Transverse colon (tissue), 4 donors: ENCODE data around the gene MTHFR. TPM values are rescaled to one million over a fixed set of nuclear protein-coding genes. Genes with fewer than 3 reads are reported as not detected.

Experiments used
- DNase-seq: peaks from one replicate; pipeline ENCODE4 v3.0.0-alpha.2; 2019
- H3K27ac ChIP-seq, 4 donors: fragments of 200-600 bp; sonication (generic); 2 replicates each; pipeline ENCODE4 v1.5.1; 2016 to 2018; ENCODE audit warnings: inconsistent platforms in 4 of 4
- H3K27me3 ChIP-seq: fragments of 200-600 bp; sonication (generic); 2 replicates; pipeline ENCODE4 v1.5.1; 2017; ENCODE audit warnings: inconsistent platforms
- H3K36me3 ChIP-seq, 4 donors: fragments of 200-600 bp; sonication (generic); 2 replicates each; pipeline ENCODE4 v1.5.1; 2017 to 2019; ENCODE audit warnings: inconsistent platforms in 4 of 4
- H3K4me1 ChIP-seq, 4 donors: fragments of 200-600 bp; sonication (generic); 2 replicates each; pipeline ENCODE4 v1.5.1; 2017 to 2020; ENCODE audit warnings: inconsistent platforms in 4 of 4
- H3K4me3 ChIP-seq, 4 donors: fragments of 200-600 bp; sonication (generic); 1 replicate in 1 of 4; 2 replicates in 3 of 4; pipeline versions ENCODE4 v1.5.1 to v1.6.1; 2017 to 2019; ENCODE audit warnings: inconsistent platforms in 4 of 4
- H3K9me3 ChIP-seq, 2 donors: fragments of 200-600 bp; sonication (generic); 2 replicates each; pipeline ENCODE4 v1.5.1; 2017 to 2019; ENCODE audit warnings: inconsistent platforms in 2 of 2
- CTCF ChIP-seq, 5 experiments: fragments of 200-600 bp in 3 of 5; fragments of 450-650 bp in 2 of 5; sonication (generic) in 3 of 5; IDR thresholded peaks; 1 replicate in 2 of 5; 2 replicates in 3 of 5; pipeline ENCODE4 v1.5.1; 2016 to 2017; ENCODE audit warnings: antibody characterized with exemption in 5 of 5, inconsistent platforms in 3 of 5, mild to moderate bottlenecking in 2 of 5, moderate library complexity in 1 of 5
- EP300 ChIP-seq: sonication (generic); formaldehyde crosslinking; IDR thresholded peaks from one replicate; pipeline ENCODE4 v1.6.1; 2017; ENCODE audit warnings: antibody characterized with exemption, low read depth
- POLR2A ChIP-seq: fragments of 450-650 bp; IDR thresholded peaks from one replicate; pipeline ENCODE4 v1.6.1; 2016; ENCODE audit warnings: antibody characterized with exemption, mild to moderate bottlenecking, moderate library complexity
- POLR2AphosphoS5 ChIP-seq, 3 donors: sonication (generic); formaldehyde crosslinking; IDR thresholded peaks; one replicate each; pipeline ENCODE4 v1.6.1; 2016; ENCODE audit warnings: antibody characterized with exemption in 3 of 3
- WGBS, 2 donors: methylation state at CpG; one replicate each; pipeline ENCODE4 v1.1.5; 2018; ENCODE audit warnings: low coverage in 1 of 2; 5-methylcytosine and 5-hydroxymethylcytosine counted together
- in situ Hi-C, 4 donors: fragments of 200-750 bp; cut with MboI; loops; one replicate each; pipeline versions ENCODE4 v1.15.0 to v1.15.1; 2017; ENCODE audit warnings: low sequenced_read_pairs in 3 of 4, low pct_ligation_motif_present in 1 of 4, low pct_unique_long_range_greater_than_20kb in 1 of 4
- intact Hi-C: fragments of 100-400 bp; cut with DNase I; formaldehyde crosslinking; loops from one replicate; pipeline ENCODE4 v1.15.1; 2023; ENCODE audit warnings: low total_unique reads
- total RNA-seq, 4 donors: library from RNA; depleted of rRNA; stranded (reverse); fragments of >200 nt; gene quantifications; one replicate each; pipeline ENCODE4 v1.1.0, GENCODE V29; 2016

MTHFR gene
- total RNA-seq, 4 donors from 2014 or later, result 42.8 to 141 (median 48.3) TPM

GRCh38 chr1:11794446-11795237 is 11.1 kb downstream of the MTHFR start:
- H3K27ac ChIP-seq, result no peak overlapping the region
- no peaks in the 10 kb centered on the region for H3K9me3 ChIP-seq
- DNase-seq, result no peak
- in situ Hi-C loops, result no loop called here
- H3K4me3 ChIP-seq, result no peak overlapping the region
- intact Hi-C loops, result no loop called here
- H3K27me3 ChIP-seq, result no peaks in the 10 kb centered on the region
- TF ChIP-seq POLR2AphosphoS5 (IDR thresholded peaks at IDR 0.05), result no peak
- no peak for TF ChIP-seq POLR2A
- no peak for TF ChIP-seq CTCF (IDR thresholded peaks at IDR 0.05)
- TF ChIP-seq EP300, result no peak
- H3K36me3 ChIP-seq, result peaks cover 0 to 19% (median 7%) of the 10 kb centered on the region in 4 donors
- H3K4me1 ChIP-seq, result peaks cover 16 to 20% (median 18%) of the 10 kb centered on the region in 4 donors
- 90% methylated on average over 19 of the region's 19 CpGs; no CpG with 5 or more reads in 1 of the 2 donors for WGBS, 2 donors

GRCh38 chr1:11793819-11794218 is 11.9 kb downstream of the MTHFR start:
- intact Hi-C loops, result no loop called here
- TF ChIP-seq POLR2AphosphoS5 (IDR thresholded peaks at IDR 0.05) (no peak), POLR2A (no peak), EP300 (no peak), CTCF (IDR thresholded peaks at IDR 0.05) (no peak)
- 95% methylated on average over 15 of the region's 15 CpGs; no CpG with 5 or more reads in 1 of the 2 donors for WGBS, 2 donors
- Histone ChIP-seq H3K36me3 (peaks cover 0 to 19% (median 7%) of the 10 kb centered on the region in 4 donors), H3K4me3 (no peak overlapping the region), H3K9me3 (no peaks in the 10 kb centered on the region), H3K27me3 (no peaks in the 10 kb centered on the region), H3K4me1 (peaks cover 18 to 28% (median 24%) of the 10 kb centered on the region in 4 donors), H3K27ac (no peak overlapping the region)
- DNase-seq, result no peak
- in situ Hi-C loops, result no loop called here

GRCh38 chr1:11792106-11792505 is 13.7 kb downstream of the MTHFR start:
- Histone ChIP-seq H3K36me3 (peaks cover 0 to 19% (median 7%) of the 10 kb centered on the region in 4 donors), H3K4me3 (no peak overlapping the region), H3K4me1 (peaks cover 36 to 46% (median 41%) of the 10 kb centered on the region in 4 donors), H3K27ac (peak overlapping the region; percentile 82 to 92 (median 84)), H3K27me3 (no peaks in the 10 kb centered on the region), H3K9me3 (no peaks in the 10 kb centered on the region)
- intact Hi-C loops (no loop called here), in situ Hi-C loops (no loop called here)
- no peak for TF ChIP-seq POLR2AphosphoS5 (IDR thresholded peaks at IDR 0.05)
- no peak for TF ChIP-seq EP300
- TF ChIP-seq CTCF (IDR thresholded peaks at IDR 0.05), result no peak
- no peak for TF ChIP-seq POLR2A
- no peak for DNase-seq
- WGBS, 2 donors, result 87% methylated on average over 11 of the region's 11 CpGs; no CpG with 5 or more reads in 1 of the 2 donors

GRCh38 chr1:11790880-11791715 is 14.7 kb downstream of the MTHFR start:
- WGBS, 2 donors, result 70 to 87% methylated on average over 4 to 19 of the region's 19 CpGs
- H3K27ac ChIP-seq, result peak overlapping the region; percentile 82 to 92 (median 84)
- H3K36me3 ChIP-seq, result peaks cover 0 to 18% (median 5%) of the 10 kb centered on the region in 4 donors
- H3K4me3 ChIP-seq, result no peak overlapping the region
- H3K27me3 ChIP-seq, result no peaks in the 10 kb centered on the region
- intact Hi-C loops, result no loop called here
- peak; percentile 85 for DNase-seq
- in situ Hi-C loops, result no loop called here
- TF ChIP-seq POLR2AphosphoS5 (IDR thresholded peaks at IDR 0.05) (peak; percentile 90 to 92 (median 91)), POLR2A (peak; percentile 37), CTCF (IDR thresholded peaks at IDR 0.05) (no peak), EP300 (peak; percentile 96)
- H3K4me1 ChIP-seq, result peaks cover 39 to 52% (median 46%) of the 10 kb centered on the region in 4 donors
- H3K9me3 ChIP-seq, result no peaks in the 10 kb centered on the region
